HepG2 (cell line): ENCODE data around the gene REEP3. TPM values are rescaled to one million over a fixed set of nuclear protein-coding genes. Genes with fewer than 3 reads are reported as not detected.

ENCODE experiments used
- CHCHD3 ChIP-seq: sonication (generic); formaldehyde crosslinking; IDR thresholded peaks from 2 replicates; pipeline ENCODE4 v1.8.0; 2022; ENCODE audit warnings: mild to moderate bottlenecking, missing genetic modification reagents, moderate library complexity
- KLF15 ChIP-seq: sonication (generic); formaldehyde crosslinking; IDR thresholded peaks from 2 replicates; pipeline ENCODE4 v1.8.1; 2023; ENCODE audit warnings: borderline replicate concordance, mild to moderate bottlenecking, inconsistent platforms, missing genetic modification reagents, mixed read lengths
- MLX ChIP-seq: IDR thresholded peaks from 2 replicates; pipeline ENCODE4 v1.6.1; 2016
- MLXIP ChIP-seq: sonication (generic); formaldehyde crosslinking; IDR thresholded peaks from 2 replicates; pipeline ENCODE4 v1.9.0; 2021; ENCODE audit warnings: missing genetic modification reagents, borderline replicate concordance
- NR2C2 ChIP-seq: sonication (generic); formaldehyde crosslinking; IDR thresholded peaks from 2 replicates; pipeline ENCODE4 v1.4.0; 2020; ENCODE audit warnings: missing genetic modification reagents, mild to moderate bottlenecking, moderate library complexity, borderline replicate concordance
- RXRB ChIP-seq: IDR thresholded peaks from 2 replicates; pipeline ENCODE4 v1.6.1; 2016; ENCODE audit warnings: borderline replicate concordance, missing genetic modification reagents, missing compliant biosample characterization
- SP5 ChIP-seq: IDR thresholded peaks from 2 replicates; pipeline ENCODE4 v1.6.1; 2016; ENCODE audit warnings: low read depth, borderline replicate concordance
- TIGD3 ChIP-seq: sonication (generic); formaldehyde crosslinking; IDR thresholded peaks from 2 replicates; pipeline ENCODE4 v1.5.1; 2020; ENCODE audit warnings: mild to moderate bottlenecking, missing genetic modification reagents, borderline replicate concordance
- ZBTB42 ChIP-seq: sonication (generic); formaldehyde crosslinking; IDR thresholded peaks from 2 replicates; pipeline ENCODE4 v1.5.0; 2020; ENCODE audit warnings: mild to moderate bottlenecking, missing genetic modification reagents
- ZNF136 ChIP-seq: sonication (generic); formaldehyde crosslinking; IDR thresholded peaks from 2 replicates; pipeline ENCODE4 v1.8.1; 2022; ENCODE audit warnings: low read depth, mild to moderate bottlenecking, moderate library complexity, missing genetic modification reagents
- ZNF503 ChIP-seq: sonication (generic); formaldehyde crosslinking; IDR thresholded peaks from 2 replicates; pipeline ENCODE4 v1.4.0; 2020; ENCODE audit warnings: missing genetic modification reagents
- ZNF564 ChIP-seq: sonication (generic); formaldehyde crosslinking; IDR thresholded peaks from 2 replicates; pipeline ENCODE4 v1.8.1; 2023; ENCODE audit warnings: mild to moderate bottlenecking, missing genetic modification reagents
- ZNF614 ChIP-seq: IDR thresholded peaks from 2 replicates; pipeline ENCODE4 v1.6.1; 2018; ENCODE audit warnings: missing biosample characterization, missing genetic modification reagents, inconsistent platforms, borderline replicate concordance
- ZNF775 ChIP-seq: sonication (generic); formaldehyde crosslinking; IDR thresholded peaks from 2 replicates; pipeline ENCODE4 v1.4.0; 2020; ENCODE audit warnings: missing genetic modification reagents, mild to moderate bottlenecking, moderate library complexity, borderline replicate concordance
- ZNF878 ChIP-seq: sonication (generic); formaldehyde crosslinking; IDR thresholded peaks from 2 replicates; pipeline ENCODE4 v1.8.1; 2023; ENCODE audit warnings: mild to moderate bottlenecking, missing genetic modification reagents, moderate library complexity
- polyA plus RNA-seq, 8 experiments: library from polyadenylated mRNA; depleted of rRNA in 3 of 8; stranded (reverse) in 7 of 8; unstranded in 1 of 8; fragments of >200 nt; fragmentation: Illumina TruSeq in 4 of 8; extraction: Trizol in 4 of 8; gene quantifications; 2 replicates each; pipeline versions ENCODE4 v1.2.1 to v1.2.3, GENCODE V29; 2011 to 2016; ENCODE audit warnings: low read depth in 4 of 8, missing spikeins in 1 of 8, mixed read lengths in 1 of 8; ENCODE audit not compliant: insufficient read depth in 1 of 8
- total RNA-seq, 5 experiments: library from RNA; depleted of rRNA; stranded (reverse); fragments of >200 nt; fragmentation: Illumina TruSeq; extraction: Trizol; gene quantifications; 2 replicates each; pipeline ENCODE4 v1.2.3, GENCODE V29; 2016; ENCODE audit warnings: low read depth in 1 of 5
- TF ChIP-seq, protein P1 (sequence below): sonication (generic); formaldehyde crosslinking; IDR thresholded peaks from 2 replicates; pipeline ENCODE4 v1.4.0; 2020; ENCODE audit warnings: missing genetic modification reagents
- TF ChIP-seq, protein P2 (sequence below): sonication (generic); formaldehyde crosslinking; IDR thresholded peaks from 2 replicates; pipeline ENCODE4 v1.9.0; 2021; ENCODE audit warnings: missing genetic modification reagents, mild to moderate bottlenecking, borderline replicate concordance

The REEP3 gene
- total and polyA plus RNA-seq, 2 of the 13 experiments (the other 11 are each of a cell fraction or from before 2014, with no cell fraction given), result 7.1 to 31.4 TPM

DNA sequence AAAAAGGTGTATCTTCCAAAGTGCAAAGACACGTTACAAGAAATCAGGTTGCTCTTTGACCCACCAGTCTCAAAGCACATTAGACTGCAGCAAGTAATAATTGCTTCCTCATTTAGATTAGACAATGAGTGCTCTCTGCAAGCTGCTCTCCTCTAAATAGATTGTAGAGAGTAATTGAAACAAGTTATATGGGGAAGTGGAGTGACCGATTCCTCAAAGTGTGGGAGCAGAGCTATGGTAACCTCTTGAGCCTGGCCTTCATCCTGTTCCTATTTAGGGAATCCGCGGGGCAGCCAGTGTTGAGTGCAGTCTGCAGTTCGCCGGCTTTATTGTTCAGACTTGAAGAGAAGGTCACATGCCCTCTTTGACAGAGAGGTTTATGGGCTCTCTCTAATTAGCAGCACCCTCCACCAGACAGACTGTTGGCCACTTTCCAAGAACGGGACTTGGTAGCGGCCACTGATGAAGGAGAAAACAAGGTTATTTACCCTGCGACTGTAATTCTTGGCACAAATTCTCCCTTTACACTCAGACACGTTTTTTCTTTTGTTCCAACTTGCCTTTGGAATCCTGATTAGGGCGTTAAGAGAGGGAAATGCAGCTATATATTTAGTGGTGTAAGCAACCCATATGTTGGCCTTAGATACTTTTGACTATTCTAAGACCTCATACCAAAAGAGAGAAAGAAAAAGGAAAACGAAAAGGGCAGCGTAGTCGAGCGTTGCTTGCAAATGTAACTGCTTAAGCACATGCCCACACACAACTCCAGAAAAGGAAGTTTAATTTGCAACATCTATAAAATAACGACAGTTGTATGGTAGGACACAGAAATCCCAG is 107.5 kb downstream of the REEP3 start (continued):
- TF ChIP-seq RXRB (CRISPR knock-in tag) (no peak), ZNF503 (CRISPR knock-in tag) (no peak), ZNF564 (CRISPR knock-in tag) (no peak), ZNF775 (CRISPR knock-in tag) (0 out of 2 replicates have a peak, but pooled peaks have one; percentile 43), KLF15 (CRISPR knock-in tag) (no peak), ZBTB42 (CRISPR knock-in tag) (no peak), ZNF136 (CRISPR knock-in tag) (0 out of 2 replicates have a peak, but pooled peaks have one; percentile 14), SP5 (CRISPR knock-in tag) (no peak), MLXIP (CRISPR knock-in tag) (no peak), ZNF878 (no peak), NR2C2 (CRISPR knock-in tag) (0 out of 2 replicates have a peak, but pooled peaks have one; percentile 7), TIGD3 (CRISPR knock-in tag) (no peak), ZNF614 (CRISPR knock-in tag) (no peak), CHCHD3 (CRISPR knock-in tag) (no peak), MLX (CRISPR knock-in tag) (no peak)
- TF ChIP-seq, protein P1, sequence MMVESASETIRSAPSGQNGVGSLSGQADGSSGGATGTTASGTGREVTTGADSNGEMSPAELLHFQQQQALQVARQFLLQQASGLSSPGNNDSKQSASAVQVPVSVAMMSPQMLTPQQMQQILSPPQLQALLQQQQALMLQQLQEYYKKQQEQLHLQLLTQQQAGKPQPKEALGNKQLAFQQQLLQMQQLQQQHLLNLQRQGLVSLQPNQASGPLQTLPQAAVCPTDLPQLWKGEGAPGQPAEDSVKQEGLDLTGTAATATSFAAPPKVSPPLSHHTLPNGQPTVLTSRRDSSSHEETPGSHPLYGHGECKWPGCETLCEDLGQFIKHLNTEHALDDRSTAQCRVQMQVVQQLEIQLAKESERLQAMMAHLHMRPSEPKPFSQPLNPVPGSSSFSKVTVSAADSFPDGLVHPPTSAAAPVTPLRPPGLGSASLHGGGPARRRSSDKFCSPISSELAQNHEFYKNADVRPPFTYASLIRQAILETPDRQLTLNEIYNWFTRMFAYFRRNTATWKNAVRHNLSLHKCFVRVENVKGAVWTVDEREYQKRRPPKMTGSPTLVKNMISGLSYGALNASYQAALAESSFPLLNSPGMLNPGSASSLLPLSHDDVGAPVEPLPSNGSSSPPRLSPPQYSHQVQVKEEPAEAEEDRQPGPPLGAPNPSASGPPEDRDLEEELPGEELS (CRISPR knock-in tag), result 0 out of 2 replicates have a peak, but pooled peaks have one; percentile 25
- TF ChIP-seq, protein P2, sequence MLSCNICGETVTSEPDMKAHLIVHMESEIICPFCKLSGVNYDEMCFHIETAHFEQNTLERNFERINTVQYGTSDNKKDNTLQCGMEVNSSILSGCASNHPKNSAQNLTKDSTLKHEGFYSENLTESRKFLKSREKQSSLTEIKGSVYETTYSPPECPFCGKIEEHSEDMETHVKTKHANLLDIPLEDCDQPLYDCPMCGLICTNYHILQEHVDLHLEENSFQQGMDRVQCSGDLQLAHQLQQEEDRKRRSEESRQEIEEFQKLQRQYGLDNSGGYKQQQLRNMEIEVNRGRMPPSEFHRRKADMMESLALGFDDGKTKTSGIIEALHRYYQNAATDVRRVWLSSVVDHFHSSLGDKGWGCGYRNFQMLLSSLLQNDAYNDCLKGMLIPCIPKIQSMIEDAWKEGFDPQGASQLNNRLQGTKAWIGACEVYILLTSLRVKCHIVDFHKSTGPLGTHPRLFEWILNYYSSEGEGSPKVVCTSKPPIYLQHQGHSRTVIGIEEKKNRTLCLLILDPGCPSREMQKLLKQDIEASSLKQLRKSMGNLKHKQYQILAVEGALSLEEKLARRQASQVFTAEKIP (CRISPR knock-in tag), result no peak
